GM19351 (cell line): ENCODE measurements around the gene P4HB.
"Not testable (repeated sequence)": the region's sequence is repeated elsewhere in the genome, so short reads cannot be mapped to it uniquely, and the experiment has no call there.

Experiments used
- ATAC-seq: cut with Tn5 transposase; IDR thresholded peaks from one replicate; pipeline ENCODE4 v1.9.1; 2021; ENCODE audit warnings: mild to moderate bottlenecking, moderate library complexity; ENCODE audit not compliant: unreplicated experiment

P4HB gene

GRCh38 chr17:81849457-81849856, 10.9 kb downstream of the P4HB start:
- ATAC-seq = no peak

DNA sequence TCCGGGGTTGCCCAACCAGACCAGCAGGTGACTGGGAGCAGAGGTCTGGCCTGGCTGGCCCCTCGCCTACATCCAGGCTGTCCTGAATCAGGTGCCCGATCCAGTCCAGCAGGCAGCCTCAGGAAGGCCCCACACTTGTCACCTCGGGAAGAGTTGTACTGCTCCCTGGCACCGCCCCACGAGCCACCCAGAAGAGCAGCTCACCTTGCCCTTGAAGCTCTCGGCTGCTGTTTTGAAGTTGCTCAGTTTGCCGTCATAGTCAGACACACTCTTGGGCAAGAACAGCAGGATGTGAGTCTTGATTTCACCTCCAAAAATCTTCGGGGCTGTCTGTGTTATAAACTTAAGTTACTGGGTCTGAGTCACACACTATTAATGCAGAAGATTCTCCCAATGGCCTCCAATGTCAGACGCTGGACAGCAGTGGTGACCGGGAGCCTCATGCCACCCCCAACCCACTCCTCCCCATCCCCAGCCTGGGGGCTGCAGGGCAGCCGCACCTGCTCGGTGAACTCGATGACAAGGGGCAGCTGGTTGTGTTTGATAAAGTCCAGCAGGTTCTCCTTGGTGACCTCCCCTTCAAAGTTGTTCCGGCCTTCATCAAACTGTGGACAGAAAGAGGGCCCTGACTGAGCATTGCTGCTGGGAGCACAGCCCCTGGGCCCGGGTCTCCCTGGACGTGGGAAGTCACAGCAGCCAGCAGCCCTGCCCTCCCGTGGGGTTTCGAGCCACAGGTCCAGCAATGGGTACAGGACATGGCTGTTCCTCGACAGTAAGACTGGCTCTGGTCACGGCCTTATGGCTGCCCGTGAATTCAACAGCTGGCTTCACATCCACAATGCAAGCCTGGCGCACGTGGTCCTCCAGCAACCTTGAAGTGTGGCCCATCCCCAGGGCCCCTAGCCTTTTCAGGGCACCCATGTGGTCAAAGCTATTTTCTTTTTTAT, 13.3 kb downstream of the P4HB start:
- no peak for ATAC-seq

GRCh38 chr17:81845881-81846742, 14.2 kb downstream of the P4HB start:
- ATAC-seq = no peak

DNA sequence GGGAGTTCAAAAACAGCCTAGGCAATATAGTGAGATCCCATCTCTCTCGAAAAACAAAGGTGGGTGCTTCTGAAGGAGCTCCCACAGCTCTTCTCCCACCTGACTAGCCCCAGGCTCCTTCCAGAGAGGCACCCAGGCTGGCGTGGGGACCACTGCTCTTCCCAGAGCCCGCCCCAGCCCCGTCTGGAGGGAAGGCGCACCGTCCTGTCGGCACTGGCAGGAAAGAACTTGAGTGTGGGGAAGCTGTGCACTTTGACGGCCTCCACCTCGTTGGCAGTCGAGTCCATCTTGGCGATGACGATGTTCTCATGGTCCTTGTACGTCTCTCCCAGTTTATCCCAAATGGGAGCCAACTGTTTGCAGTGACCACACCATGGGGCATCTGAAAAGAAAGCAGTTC, 15.0 kb downstream of the P4HB start:
- ATAC-seq = no peak

DNA sequence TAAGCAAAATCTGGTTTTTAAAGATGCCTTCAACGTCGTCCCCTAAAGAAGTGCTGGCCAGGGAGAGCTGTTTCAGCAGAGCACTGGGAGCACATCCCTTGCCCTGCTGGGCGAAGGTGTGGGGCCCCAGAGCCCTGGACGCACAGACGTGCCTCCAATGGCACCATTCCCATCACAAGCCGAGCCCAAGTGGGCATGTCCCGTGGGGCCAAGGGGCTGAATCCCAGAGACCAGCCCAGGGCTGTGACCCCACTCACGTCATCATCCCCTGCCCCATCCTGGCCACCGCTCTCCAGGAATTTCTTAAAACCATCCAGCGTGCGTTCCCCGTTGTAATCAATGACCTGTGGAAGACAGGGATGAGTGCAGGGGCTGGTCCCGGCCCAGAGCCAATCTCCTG, 15.4 kb downstream of the P4HB start:
- ATAC-seq = no peak

DNA sequence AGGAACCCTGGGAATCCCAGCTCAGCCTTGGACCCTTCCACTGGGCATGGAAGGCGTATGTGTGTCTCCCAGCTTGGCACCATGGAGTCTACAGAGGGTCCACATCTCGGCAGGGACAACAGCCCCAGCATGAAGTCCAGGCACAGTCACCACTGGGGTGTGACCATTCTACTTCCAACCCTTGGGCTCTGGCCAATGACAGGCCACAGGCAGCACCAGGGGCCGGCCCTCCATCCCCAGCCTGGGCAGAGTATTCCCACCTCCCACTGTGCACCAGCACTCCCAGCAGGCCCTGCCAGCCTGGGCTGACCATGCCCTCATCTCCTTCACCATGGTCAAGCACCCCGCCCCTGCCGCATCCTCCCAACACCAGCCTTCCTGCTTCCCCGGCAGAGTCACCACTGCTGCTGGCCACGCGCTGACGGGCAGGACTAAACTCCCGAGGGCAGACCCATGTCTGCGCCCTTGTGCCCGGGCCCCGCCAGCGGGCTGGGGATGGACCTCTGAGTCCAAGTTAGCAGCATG, 15.9 kb downstream of the P4HB start:
- ATAC-seq = no peak

DNA sequence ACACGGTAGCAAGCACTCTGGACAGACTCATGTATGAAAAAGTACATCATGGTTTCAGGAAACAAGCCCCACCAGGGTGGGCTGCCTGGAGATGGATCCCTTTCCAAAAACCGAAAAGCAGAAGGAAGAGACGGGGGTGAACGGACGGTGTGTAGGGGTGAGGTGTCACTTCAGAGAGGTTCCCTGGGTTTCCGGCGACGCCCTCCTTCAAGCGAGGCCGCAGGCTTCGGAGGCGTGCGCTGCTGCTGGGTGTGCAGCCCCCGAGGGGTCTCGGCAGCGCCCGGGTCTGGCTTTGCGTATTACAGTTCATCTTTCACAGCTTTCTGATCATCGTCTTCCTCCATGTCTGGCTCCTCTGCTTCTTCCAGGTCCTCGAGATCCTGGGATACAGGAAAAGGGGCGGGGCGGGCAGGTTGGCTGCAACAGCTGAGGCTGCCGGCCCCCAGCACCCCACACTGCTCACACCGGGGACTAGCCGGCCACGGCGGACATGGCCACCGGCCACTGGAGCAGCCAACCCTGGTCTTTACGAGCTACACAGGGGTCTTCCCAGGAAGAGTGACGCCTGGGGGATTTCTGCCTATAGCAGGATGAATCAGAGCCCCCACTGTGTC, 16.5 kb downstream of the P4HB start:
- no peak for ATAC-seq

DNA sequence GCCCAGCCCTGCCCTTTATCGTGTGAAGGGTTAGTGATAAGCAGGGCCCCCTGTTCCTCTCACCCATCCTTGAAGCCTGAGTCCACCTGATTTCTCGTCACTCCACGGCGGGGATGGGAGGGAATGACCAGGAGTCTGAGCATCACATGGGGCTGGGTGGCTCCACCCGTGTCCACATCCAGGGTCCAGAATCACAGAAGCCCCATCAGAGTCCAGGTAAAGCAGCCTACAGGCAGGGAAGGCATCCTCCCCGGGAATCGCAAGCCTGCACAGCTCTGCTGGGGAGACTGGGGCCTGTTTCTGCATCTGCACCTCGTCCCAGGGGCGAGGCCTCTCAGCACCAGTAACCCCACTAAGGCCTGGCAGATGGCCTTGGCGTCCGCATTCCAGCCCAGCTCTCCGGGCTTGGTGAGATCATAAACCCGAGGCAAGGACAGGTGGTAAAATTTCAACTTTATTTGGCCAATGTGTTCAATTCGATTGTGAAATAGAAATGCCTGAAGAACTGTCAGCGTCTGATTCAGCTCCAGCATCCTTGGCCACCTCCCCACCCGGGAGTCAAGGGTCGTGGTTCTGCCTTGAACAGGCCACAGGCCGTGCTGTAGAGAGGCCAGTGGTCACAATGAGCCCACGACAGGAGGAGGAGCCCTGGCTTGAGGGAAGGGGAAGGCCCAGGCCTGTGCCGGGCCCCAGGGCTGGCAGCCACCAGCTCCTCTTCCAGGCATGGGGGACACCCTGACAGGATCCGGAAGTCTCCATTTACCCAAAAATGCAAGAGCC, 17.4 kb downstream of the P4HB start:
- ATAC-seq = no peak

- no peak for ATAC-seq
Measured at GRCh38 chr17:81842378-81842724, 18.0 kb downstream of the P4HB start.

GRCh38 chr17:81841866-81842265, 18.5 kb downstream of the P4HB start:
- ATAC-seq = no peak

- ATAC-seq = no peak
Measured at GRCh38 chr17:81840826-81841778, 19.2 kb downstream of the P4HB start.

GRCh38 chr17:81840059-81840458, 20.3 kb downstream of the P4HB start:
- ATAC-seq = not testable (repeated sequence)

DNA sequence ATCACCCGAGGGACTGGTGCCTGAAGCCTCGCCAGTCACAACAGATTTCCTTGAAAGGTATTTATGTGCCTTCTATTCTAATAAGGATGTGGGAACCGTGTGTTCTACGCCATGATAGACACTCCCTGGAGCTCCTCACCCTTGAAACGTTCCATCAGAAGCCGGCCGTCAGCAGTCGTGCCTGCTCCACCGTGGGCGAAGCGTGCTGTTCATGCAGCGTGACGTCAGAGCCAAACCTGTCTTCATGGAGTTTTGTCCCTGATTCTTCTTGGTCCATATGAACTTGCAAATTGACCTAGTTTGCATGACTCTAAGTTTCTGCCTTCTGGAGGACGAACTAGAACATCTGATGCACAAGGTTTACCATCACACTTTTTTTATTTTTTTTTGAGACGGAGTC, 21.0 kb downstream of the P4HB start:
- no peak for ATAC-seq

DNA sequence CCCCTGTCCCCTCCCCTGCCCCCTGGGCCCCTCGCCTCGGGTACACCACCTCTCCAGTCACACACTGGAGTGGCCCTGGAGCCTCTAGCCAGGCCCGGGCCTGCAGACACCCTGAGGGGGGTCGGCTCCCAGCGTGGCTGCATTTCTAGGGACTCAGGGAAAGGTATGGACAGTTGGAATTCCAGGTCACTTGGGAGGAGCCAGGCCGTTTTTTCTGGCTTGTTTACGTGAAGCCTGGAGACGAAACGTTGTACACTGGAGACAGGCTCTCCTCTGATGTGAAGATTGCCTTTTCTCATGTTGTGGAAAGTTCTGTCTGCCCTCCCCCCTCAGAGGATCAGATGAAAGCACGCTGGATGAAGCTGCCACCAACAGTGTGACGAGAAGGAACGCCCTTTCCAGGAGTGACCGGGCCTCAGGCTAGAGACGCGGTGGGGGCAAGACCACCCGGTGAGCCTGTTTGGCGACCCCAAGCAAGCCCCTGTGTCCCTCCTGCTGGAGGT, 21.5 kb downstream of the P4HB start:
- ATAC-seq = no peak

- ATAC-seq = no peak
Measured at GRCh38 chr17:81837641-81838040, 22.7 kb downstream of the P4HB start.

GRCh38 chr17:81834831-81835267, 25.5 kb downstream of the P4HB start, which contains the start of gene PPP1R27:
Gene PPP1R27 (minus strand): TSS chr17:81835050. CDS start chr17:81834953, 97 bp downstream.
- no peak for ATAC-seq

- no peak for ATAC-seq
Measured at GRCh38 chr17:81833921-81834830, 26.2 kb downstream of the P4HB start.
